Hematopoietic multipotent progenitor cell treated with erythropoietin and hydrocortisone succinate and interleukin-3 and kit ligand, for 8 days (in vitro differentiated cells): ENCODE data around the gene PHYKPL.
"Not testable (repeated sequence)": the region's sequence is repeated elsewhere in the genome, so short reads cannot be mapped to it uniquely, and the experiment has no call there.

Experiments
- DNase-seq: peaks from one replicate; pipeline ENCODE4 v3.0.0-alpha.2; 2015

Gene PHYKPL

GRCh38 chr5:178205749-178206047 lies 26.9 kb downstream of the PHYKPL start:
- no peak for DNase-seq

- DNase-seq, result peak; percentile 89
Observed at GRCh38 chr5:178204935-178205748, 27.5 kb downstream of the PHYKPL start.

GRCh38 chr5:178204182-178204934 lies 28.2 kb downstream of the PHYKPL start, which contains the start of gene HNRNPAB:
Gene HNRNPAB (plus strand): TSS chr5:178204533. CDS start chr5:178204838, 305 bp downstream.
- peak; percentile 95 for DNase-seq

- DNase-seq, result no peak
Observed at GRCh38 chr5:178203670-178204181, 28.9 kb downstream of the PHYKPL start.

- no peak for DNase-seq
Observed at GRCh38 chr5:178202541-178202940, 30.1 kb downstream of the PHYKPL start.

- peak; percentile 71 for DNase-seq
Observed at GRCh38 chr5:178201927-178202235, 30.7 kb downstream of the PHYKPL start.

GRCh38 chr5:178201221-178201926 lies 31.2 kb downstream of the PHYKPL start:
- no peak for DNase-seq

- no peak for DNase-seq
Observed at GRCh38 chr5:178199581-178200434, 32.8 kb downstream of the PHYKPL start.

GRCh38 chr5:178198706-178199105 lies 33.9 kb downstream of the PHYKPL start:
- no peak for DNase-seq

GRCh38 chr5:178198151-178198550 lies 34.5 kb downstream of the PHYKPL start:
- not testable (repeated sequence) for DNase-seq

- DNase-seq, result no peak
Observed at GRCh38 chr5:178196986-178197385, 35.6 kb downstream of the PHYKPL start.

- no peak for DNase-seq
Observed at GRCh38 chr5:178196281-178196812, 36.3 kb downstream of the PHYKPL start.

GRCh38 chr5:178194026-178194425 lies 38.6 kb downstream of the PHYKPL start:
- no peak for DNase-seq

- DNase-seq, result no peak
Observed at GRCh38 chr5:178193251-178193809, 39.3 kb downstream of the PHYKPL start.

- DNase-seq, result no peak
Observed at GRCh38 chr5:178192787-178193186, 39.8 kb downstream of the PHYKPL start.

GRCh38 chr5:178192244-178192643 lies 40.4 kb downstream of the PHYKPL start:
- no peak for DNase-seq

- DNase-seq, result no peak
Observed at GRCh38 chr5:178191661-178192060, 40.9 kb downstream of the PHYKPL start.

GRCh38 chr5:178189433-178189832 lies 43.2 kb downstream of the PHYKPL start:
- DNase-seq, result no peak

GRCh38 chr5:178187014-178187413 lies 45.6 kb downstream of the PHYKPL start, which contains the start of gene GMCL2:
Gene GMCL2 (minus strand): TSS chr5:178187371. CDS start chr5:178187299, 72 bp downstream.
- DNase-seq, result no peak

- DNase-seq, result no peak
Observed at GRCh38 chr5:178186427-178186826, 46.2 kb downstream of the PHYKPL start.

- peak; percentile 68 for DNase-seq
Observed at GRCh38 chr5:178182158-178182876, 50.3 kb downstream of the PHYKPL start.
